Trophoblast cell (in vitro differentiated cells and primary cell): Measurements from ENCODE around the gene KLHDC10.
"Not testable (repeated sequence)": the region's sequence is repeated elsewhere in the genome, so short reads cannot be mapped to it uniquely, and the experiment has no call there.

ENCODE experiments used
- DNase-seq, 2 donors: peaks; one replicate each; pipeline ENCODE4 v3.0.0-alpha.2; 2016
- H2AFZ ChIP-seq: 2 replicates; pipeline ENCODE4 v1.6.1; 2013; ENCODE audit warnings: low read length, moderate library complexity, mild to moderate bottlenecking; ENCODE audit not compliant: insufficient read depth, poor library complexity
- H2AK5ac ChIP-seq: 2 replicates; pipeline ENCODE4 v1.6.1; 2013; ENCODE audit warnings: mild to moderate bottlenecking, low read length
- H2BK120ac ChIP-seq: 2 replicates; pipeline ENCODE4 v1.6.1; 2013; ENCODE audit warnings: low read length, mild to moderate bottlenecking, moderate library complexity; ENCODE audit not compliant: insufficient read depth, poor library complexity
- H2BK12ac ChIP-seq: 2 replicates; pipeline ENCODE4 v1.6.1; 2013; ENCODE audit warnings: mild to moderate bottlenecking, low read length, moderate library complexity
- H2BK5ac ChIP-seq: 2 replicates; pipeline ENCODE4 v1.6.1; 2013; ENCODE audit warnings: low read length, low read depth, moderate library complexity, mild to moderate bottlenecking; ENCODE audit not compliant: poor library complexity
- H3K14ac ChIP-seq: 2 replicates; pipeline ENCODE4 v1.6.1; 2013; ENCODE audit warnings: mild to moderate bottlenecking, low read length
- H3K18ac ChIP-seq: 2 replicates; pipeline ENCODE4 v1.6.1; 2013; ENCODE audit warnings: mild to moderate bottlenecking, low read length
- H3K23ac ChIP-seq: 2 replicates; pipeline ENCODE4 v1.6.1; 2013; ENCODE audit warnings: low read length
- H3K27ac ChIP-seq: 2 replicates; pipeline ENCODE4 v1.5.1; 2013; ENCODE audit warnings: low read depth, mild to moderate bottlenecking, inconsistent platforms, low read length, moderate library complexity
- H3K27me3 ChIP-seq: 2 replicates; pipeline ENCODE4 v1.6.1; 2013; ENCODE audit warnings: inconsistent platforms, mild to moderate bottlenecking, low read length, moderate library complexity; ENCODE audit not compliant: insufficient read depth
- H3K36me3 ChIP-seq, 2 experiments: 1 replicate in 1 of 2; 2 replicates in 1 of 2; pipeline ENCODE4 v1.6.1; 2013; ENCODE audit warnings: low read length in 2 of 2, mild to moderate bottlenecking in 2 of 2, moderate library complexity in 1 of 2; ENCODE audit not compliant: insufficient read depth in 2 of 2, control insufficient read depth in 1 of 2
- H3K4ac ChIP-seq: 2 replicates; pipeline ENCODE4 v1.6.1; 2013; ENCODE audit warnings: low read depth, mild to moderate bottlenecking, low read length, moderate library complexity
- H3K4me1 ChIP-seq, 2 experiments: 1 replicate in 1 of 2; 2 replicates in 1 of 2; pipeline ENCODE4 v1.6.1; 2013; ENCODE audit warnings: low read length in 2 of 2, mild to moderate bottlenecking in 2 of 2, moderate library complexity in 1 of 2; ENCODE audit not compliant: insufficient read depth in 2 of 2, control insufficient read depth in 1 of 2
- H3K4me2 ChIP-seq: 2 replicates; pipeline ENCODE4 v1.6.1; 2013; ENCODE audit warnings: inconsistent platforms, mild to moderate bottlenecking, low read length, moderate library complexity
- H3K4me3 ChIP-seq: 2 replicates; pipeline ENCODE4 v1.5.1; 2013; ENCODE audit warnings: mild to moderate bottlenecking, low read depth, low read length, inconsistent platforms
- H3K79me1 ChIP-seq: one replicate; pipeline ENCODE4 v1.6.1; 2013; ENCODE audit warnings: low read length
- H3K79me2 ChIP-seq: 2 replicates; pipeline ENCODE4 v1.6.1; 2013; ENCODE audit warnings: low read length, mild to moderate bottlenecking; ENCODE audit not compliant: control insufficient read depth, insufficient read depth, poor library complexity
- H3K9ac ChIP-seq: 2 replicates; pipeline ENCODE4 v1.6.1; 2013; ENCODE audit warnings: mild to moderate bottlenecking, low read length
- H3K9me3 ChIP-seq: 2 replicates; pipeline ENCODE4 v1.6.1; 2013; ENCODE audit warnings: low read depth, mild to moderate bottlenecking, control low read depth, inconsistent platforms, low read length; ENCODE audit not compliant: insufficient read depth
- H4K12ac ChIP-seq: 2 replicates; pipeline ENCODE4 v1.6.1; 2013; ENCODE audit warnings: low read depth, mild to moderate bottlenecking, low read length, moderate library complexity
- H4K8ac ChIP-seq: 2 replicates; pipeline ENCODE4 v1.6.1; 2013; ENCODE audit warnings: low read depth, mild to moderate bottlenecking, low read length, moderate library complexity
- H4K91ac ChIP-seq: one replicate; pipeline ENCODE4 v1.6.1; 2013; ENCODE audit warnings: low read depth, mild to moderate bottlenecking, low read length, moderate library complexity
- WGBS: extraction: QIAGEN DNeasy Blood & Tissue Kit; methylation state at CpG from one replicate; pipeline ENCODE4 v1.1.7; 2013; ENCODE audit warnings: missing lambda C conversion rate; ENCODE audit not compliant: insufficient read length, insufficient coverage; ENCODE audit errors: extremely low coverage; 5-methylcytosine and 5-hydroxymethylcytosine counted together

Gene KLHDC10

GRCh38 chr7:130047831-130048230, 22.5 kb upstream of the KLHDC10 start:
- Histone ChIP-seq H3K79me1 (peaks cover 3% of the 10 kb centered on the region), H4K12ac (no peak overlapping the region), H3K4me2 (no peak overlapping the region), H3K14ac (no peak overlapping the region), H2BK12ac (no peak overlapping the region), H3K4ac (no peak overlapping the region), H3K23ac (no peak overlapping the region), H4K91ac (no peak overlapping the region), H4K8ac (no peak overlapping the region), H3K27me3 (no peaks in the 10 kb centered on the region), H3K4me1 (no peaks in the 10 kb centered on the region), H3K36me3 (peaks cover 9 to 11% of the 10 kb centered on the region in 2 experiments), H3K18ac (no peak overlapping the region), H3K9me3 (no peaks in the 10 kb centered on the region), H2BK5ac (no peak overlapping the region), H2AFZ (no peak overlapping the region), H2AK5ac (no peak overlapping the region), H3K9ac (no peak overlapping the region), H3K27ac (no peak overlapping the region), H3K79me2 (peaks cover 2% of the 10 kb centered on the region), H2BK120ac (no peak overlapping the region), H3K4me3 (no peak overlapping the region)
- WGBS: no CpG with 5 or more reads among the region's 4 CpGs
- DNase-seq: peak in 1 of 2 donors; percentile 49

GRCh38 chr7:130048906-130049305, 21.4 kb upstream of the KLHDC10 start:
- no peak overlapping the region for H3K23ac ChIP-seq
- H3K18ac ChIP-seq: no peak overlapping the region
- H3K14ac ChIP-seq: no peak overlapping the region
- H4K8ac ChIP-seq: no peak overlapping the region
- H2BK5ac ChIP-seq: no peak overlapping the region
- no peak for DNase-seq
- peaks cover 2% of the 10 kb centered on the region for H3K79me2 ChIP-seq
- H3K4me3 ChIP-seq: no peak overlapping the region
- no peak overlapping the region for H3K27ac ChIP-seq
- no peaks in the 10 kb centered on the region for H3K4me1 ChIP-seq
- H3K4ac ChIP-seq: no peak overlapping the region
- H3K4me2 ChIP-seq: no peak overlapping the region
- WGBS: 100% methylated on average over 1 of the region's 4 CpGs
- H3K79me1 ChIP-seq: peaks cover 3% of the 10 kb centered on the region
- peaks cover 9 to 11% of the 10 kb centered on the region in 2 experiments for H3K36me3 ChIP-seq
- H2BK12ac ChIP-seq: no peak overlapping the region
- H2AFZ ChIP-seq: no peak overlapping the region
- H3K9ac ChIP-seq: no peak overlapping the region
- no peaks in the 10 kb centered on the region for H3K27me3 ChIP-seq
- no peak overlapping the region for H4K12ac ChIP-seq
- no peak overlapping the region for H2BK120ac ChIP-seq
- H2AK5ac ChIP-seq: no peak overlapping the region
- H4K91ac ChIP-seq: no peak overlapping the region
- no peaks in the 10 kb centered on the region for H3K9me3 ChIP-seq

GRCh38 chr7:130052250-130052649, 18.1 kb upstream of the KLHDC10 start:
- not testable (repeated sequence) for H2BK5ac ChIP-seq, H3K36me3 ChIP-seq, H3K4ac ChIP-seq, H2BK120ac ChIP-seq, H3K14ac ChIP-seq, H3K4me2 ChIP-seq, H3K27me3 ChIP-seq, H2BK12ac ChIP-seq, H3K23ac ChIP-seq, DNase-seq, H3K27ac ChIP-seq, H3K4me3 ChIP-seq, H4K91ac ChIP-seq, H3K9me3 ChIP-seq, H3K79me1 ChIP-seq, H4K8ac ChIP-seq, H3K4me1 ChIP-seq, H3K79me2 ChIP-seq, H3K18ac ChIP-seq, H2AK5ac ChIP-seq, H4K12ac ChIP-seq, H3K9ac ChIP-seq, H2AFZ ChIP-seq
- WGBS: no CpG with 5 or more reads among the region's 15 CpGs

- not testable (repeated sequence) for H3K9ac ChIP-seq, H3K9me3 ChIP-seq, H3K27ac ChIP-seq, H2BK12ac ChIP-seq, H2AK5ac ChIP-seq, H3K79me2 ChIP-seq, H3K4me3 ChIP-seq, H2AFZ ChIP-seq, H3K14ac ChIP-seq, H3K79me1 ChIP-seq, H3K18ac ChIP-seq, H2BK5ac ChIP-seq, H2BK120ac ChIP-seq, H3K23ac ChIP-seq, H4K8ac ChIP-seq, DNase-seq, H4K12ac ChIP-seq, H3K4me1 ChIP-seq, H3K36me3 ChIP-seq, H3K4ac ChIP-seq, H3K27me3 ChIP-seq, H4K91ac ChIP-seq, H3K4me2 ChIP-seq
- WGBS: no CpG with 5 or more reads among the region's 8 CpGs
Observed at GRCh38 chr7:130055198-130055597, 15.1 kb upstream of the KLHDC10 start.
